ENCODE data around the gene SLC22A31.

- no peak for TF ChIP-seq POLR2AphosphoS5 (IDR thresholded peaks at IDR 0.05; ENCODE audit: borderline replicate concordance, low read depth, low read length)
- TF ChIP-seq EZH2 (IDR thresholded peaks at IDR 0.05): no peak
- TF ChIP-seq FOXP2 (optimal IDR thresholded peaks at IDR 0.05; ENCODE audit: control extremely low read depth, extremely low read length, insufficient read depth): no peak
Measured at GRCh38 chr16:89216315-89217137, 16.2 kb upstream of the SLC22A31 start.

Data from SK-N-MC (cell line).